DND-41 (cell line): Measurements from ENCODE around the gene XRCC6.

Source experiments
- ATAC-seq: fragments of 200-7000 bp; cut with Tn5 transposase; 3 replicates; pipeline ENCODE4 v1.9.1; 2021; ENCODE audit warnings: low read depth; ENCODE audit not compliant: insufficient read depth
- DNase-seq: peaks from one replicate; pipeline ENCODE4 v3.0.0-alpha.2; 2020
- H2AFZ ChIP-seq: 2 replicates; pipeline ENCODE4 v1.6.0; 2012; ENCODE audit warnings: low read depth, low read length
- H3K27ac ChIP-seq: 2 replicates; pipeline ENCODE4 v1.5.1; 2012; ENCODE audit warnings: low read length, inconsistent platforms
- H3K27me3 ChIP-seq: fragments of 200-600 bp; sonication (generic); 2 replicates; pipeline ENCODE4 v1.6.0; 2012; ENCODE audit warnings: low read length, mild to moderate bottlenecking, inconsistent platforms; ENCODE audit not compliant: insufficient read depth, poor library complexity
- H3K36me3 ChIP-seq: 2 replicates; pipeline ENCODE4 v1.5.1; 2012; ENCODE audit warnings: low read length, inconsistent platforms; ENCODE audit not compliant: insufficient read depth
- H3K4me1 ChIP-seq: 2 replicates; pipeline ENCODE4 v1.5.1; 2012; ENCODE audit warnings: mild to moderate bottlenecking, low read length; ENCODE audit not compliant: insufficient read depth
- H3K4me2 ChIP-seq: 2 replicates; pipeline ENCODE4 v1.6.0; 2012; ENCODE audit warnings: mild to moderate bottlenecking, moderate library complexity, low read length, inconsistent platforms; ENCODE audit not compliant: insufficient read depth
- H3K4me3 ChIP-seq, 2 experiments: fragments of 200-600 bp in 1 of 2; shearing (Covaris generic) in 1 of 2; 2 replicates each; pipeline ENCODE4 v1.5.1; 2012 to 2016; ENCODE audit warnings: inconsistent platforms in 2 of 2, low read length in 2 of 2, mild to moderate bottlenecking in 2 of 2, low read depth in 1 of 2, moderate library complexity in 1 of 2
- H3K79me2 ChIP-seq: 2 replicates; pipeline ENCODE4 v1.6.0; 2012; ENCODE audit warnings: low read length, inconsistent platforms; ENCODE audit not compliant: insufficient read depth
- H3K9ac ChIP-seq: 2 replicates; pipeline ENCODE4 v1.6.0; 2012; ENCODE audit warnings: low read depth, mild to moderate bottlenecking, inconsistent platforms, low read length, moderate library complexity
- H3K9me3 ChIP-seq: 2 replicates; pipeline ENCODE4 v1.5.1; 2012; ENCODE audit warnings: low read length, moderate library complexity, mild to moderate bottlenecking, inconsistent platforms; ENCODE audit not compliant: insufficient read depth, severe bottlenecking
- H4K20me1 ChIP-seq: 2 replicates; pipeline ENCODE4 v1.6.0; 2012; ENCODE audit warnings: low read length; ENCODE audit not compliant: insufficient read depth
- EZH2 ChIP-seq: IDR thresholded peaks from 3 replicates; pipeline ENCODE4 v1.6.1; 2012; ENCODE audit warnings: borderline replicate concordance, low read depth, mild to moderate bottlenecking, moderate library complexity, low read length, inconsistent platforms; ENCODE audit not compliant: severe bottlenecking
- TF ChIP-seq, protein P1 (sequence below): IDR thresholded peaks from 2 replicates; pipeline ENCODE4 v1.5.1; 2012; ENCODE audit warnings: borderline replicate concordance, low read length, moderate library complexity, mild to moderate bottlenecking; ENCODE audit not compliant: poor library complexity, severe bottlenecking; ENCODE audit errors: extremely low read depth

XRCC6 gene

DNA sequence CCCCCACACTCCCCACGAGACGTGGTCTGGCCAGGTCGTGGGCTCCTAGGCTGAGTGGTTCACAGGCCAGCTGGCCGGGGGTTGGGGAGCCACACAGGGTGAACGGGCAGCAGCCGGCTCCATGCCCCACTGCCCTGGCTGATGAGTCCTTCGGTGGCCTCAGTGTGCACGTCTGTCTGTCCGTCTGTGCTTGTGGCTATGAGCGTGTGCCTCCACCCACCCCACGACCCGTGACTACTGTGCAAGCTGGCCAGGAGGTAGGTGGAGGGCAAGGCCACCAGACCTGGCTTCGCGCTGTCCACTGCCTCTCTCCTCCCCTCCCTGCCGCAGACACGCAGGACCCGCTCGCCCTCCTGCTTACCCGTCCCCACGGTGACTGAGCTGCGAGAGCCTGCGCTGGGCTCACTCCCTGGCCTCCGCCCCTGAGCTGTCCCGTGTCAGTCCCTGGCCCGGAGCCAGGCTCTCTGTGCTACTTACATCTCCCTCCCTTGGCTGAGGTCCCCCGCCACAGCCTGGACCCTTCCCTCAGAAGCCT is 46.2 kb upstream of the XRCC6 start:
- Histone ChIP-seq H3K36me3 (peaks cover 25% of the 10 kb centered on the region), H3K4me1 (no peaks in the 10 kb centered on the region), H3K9ac (no peak overlapping the region), H3K27me3 (no peaks in the 10 kb centered on the region), H2AFZ (no peak overlapping the region), H3K27ac (no peak overlapping the region), H3K79me2 (no peaks in the 10 kb centered on the region), H3K4me2 (no peak overlapping the region), H3K9me3 (no peaks in the 10 kb centered on the region), H4K20me1 (0 out of 2 replicates have a peak, but pooled peaks cover 6% of the 10 kb centered on the region), H3K4me3 (no peak overlapping the region)
- ATAC-seq (no peak), DNase-seq (no peak)
- no peak for TF ChIP-seq EZH2
- TF ChIP-seq, protein P1, sequence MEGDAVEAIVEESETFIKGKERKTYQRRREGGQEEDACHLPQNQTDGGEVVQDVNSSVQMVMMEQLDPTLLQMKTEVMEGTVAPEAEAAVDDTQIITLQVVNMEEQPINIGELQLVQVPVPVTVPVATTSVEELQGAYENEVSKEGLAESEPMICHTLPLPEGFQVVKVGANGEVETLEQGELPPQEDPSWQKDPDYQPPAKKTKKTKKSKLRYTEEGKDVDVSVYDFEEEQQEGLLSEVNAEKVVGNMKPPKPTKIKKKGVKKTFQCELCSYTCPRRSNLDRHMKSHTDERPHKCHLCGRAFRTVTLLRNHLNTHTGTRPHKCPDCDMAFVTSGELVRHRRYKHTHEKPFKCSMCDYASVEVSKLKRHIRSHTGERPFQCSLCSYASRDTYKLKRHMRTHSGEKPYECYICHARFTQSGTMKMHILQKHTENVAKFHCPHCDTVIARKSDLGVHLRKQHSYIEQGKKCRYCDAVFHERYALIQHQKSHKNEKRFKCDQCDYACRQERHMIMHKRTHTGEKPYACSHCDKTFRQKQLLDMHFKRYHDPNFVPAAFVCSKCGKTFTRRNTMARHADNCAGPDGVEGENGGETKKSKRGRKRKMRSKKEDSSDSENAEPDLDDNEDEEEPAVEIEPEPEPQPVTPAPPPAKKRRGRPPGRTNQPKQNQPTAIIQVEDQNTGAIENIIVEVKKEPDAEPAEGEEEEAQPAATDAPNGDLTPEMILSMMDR = no peak

DNA sequence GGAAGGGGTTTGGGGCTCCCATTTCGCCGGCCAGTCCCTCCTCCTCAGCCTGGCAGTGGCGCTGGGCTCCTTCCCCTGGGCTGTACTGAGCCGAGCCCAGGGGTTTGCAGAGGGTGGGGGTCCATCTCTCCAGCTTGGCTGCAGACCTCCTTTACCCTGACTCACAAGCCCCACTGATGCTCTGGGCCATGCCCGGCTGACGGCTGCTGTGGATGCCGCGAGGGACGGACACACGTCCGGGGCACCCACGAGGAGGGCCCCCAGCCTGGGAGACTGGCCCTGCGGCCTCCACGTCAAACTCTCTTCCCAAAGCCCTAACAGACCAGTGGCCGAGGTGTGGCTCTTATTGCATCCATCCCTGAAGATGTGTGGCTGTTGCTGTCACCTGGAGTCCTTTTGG is 45.6 kb upstream of the XRCC6 start:
- Histone ChIP-seq H3K4me1 (no peaks in the 10 kb centered on the region), H4K20me1 (0 out of 2 replicates have a peak, but pooled peaks cover 6% of the 10 kb centered on the region), H3K27ac (no peak overlapping the region), H2AFZ (no peak overlapping the region), H3K36me3 (peaks cover 31% of the 10 kb centered on the region), H3K27me3 (no peaks in the 10 kb centered on the region), H3K9ac (no peak overlapping the region), H3K9me3 (no peaks in the 10 kb centered on the region), H3K4me2 (no peak overlapping the region), H3K79me2 (no peaks in the 10 kb centered on the region), H3K4me3 (no peak overlapping the region)
- TF ChIP-seq, protein P1 = no peak
- no peak for TF ChIP-seq EZH2
- DNase-seq (no peak), ATAC-seq (no peak)

DNA sequence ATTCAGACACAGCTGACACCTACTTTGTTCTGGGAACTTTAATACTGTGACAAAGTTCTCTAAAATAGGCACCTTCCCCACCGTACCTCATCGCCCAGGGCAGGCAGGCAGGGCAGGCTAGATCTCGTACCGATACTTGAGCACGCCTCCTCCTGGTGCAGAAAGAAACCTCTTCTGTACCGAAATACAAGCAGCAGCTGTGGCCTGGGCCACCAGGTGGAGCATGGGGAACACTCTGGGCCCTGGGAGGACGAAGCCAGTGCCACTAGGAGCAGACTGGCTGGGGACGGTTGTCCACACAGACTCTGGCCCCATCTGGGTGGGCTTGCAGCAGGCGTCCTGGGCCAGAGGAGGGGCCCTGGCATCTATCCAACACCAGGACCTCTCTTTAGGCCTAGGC is 44.2 kb upstream of the XRCC6 start:
- Histone ChIP-seq H3K79me2 (no peaks in the 10 kb centered on the region), H3K36me3 (peaks cover 31% of the 10 kb centered on the region), H3K4me2 (no peak overlapping the region), H3K9ac (no peak overlapping the region), H3K27ac (no peak overlapping the region), H3K9me3 (no peaks in the 10 kb centered on the region), H3K27me3 (no peaks in the 10 kb centered on the region), H3K4me1 (no peaks in the 10 kb centered on the region), H3K4me3 (no peak overlapping the region), H4K20me1 (0 out of 2 replicates have a peak, but pooled peaks cover 6% of the 10 kb centered on the region), H2AFZ (no peak overlapping the region)
- peak; percentile 85 for ATAC-seq
- DNase-seq = peak; percentile 46
- TF ChIP-seq, protein P1 = peak; percentile 73
- no peak for TF ChIP-seq EZH2

DNA sequence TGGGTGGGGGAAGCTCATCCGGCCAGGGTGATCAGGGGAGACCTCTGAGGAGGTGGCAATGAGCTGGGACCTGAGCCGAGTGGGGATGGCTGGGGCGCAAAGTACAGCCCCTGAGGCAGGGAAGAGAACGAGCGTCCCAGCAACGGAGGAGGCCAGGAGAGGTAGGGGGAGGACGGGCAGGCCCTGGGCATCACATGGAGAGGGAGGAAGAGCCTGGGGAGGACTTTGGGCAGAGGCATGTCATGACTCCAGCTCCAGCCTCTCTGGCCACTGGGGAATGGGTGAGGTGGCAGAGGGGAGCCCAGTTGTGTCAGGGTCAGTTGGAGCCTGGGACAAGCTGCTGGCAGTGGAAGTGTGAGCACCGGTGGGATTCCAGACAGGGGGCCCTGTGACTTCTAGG is 43.0 kb upstream of the XRCC6 start:
- no peak for TF ChIP-seq EZH2
- TF ChIP-seq, protein P1 = no peak
- Histone ChIP-seq H3K4me2 (no peak overlapping the region), H4K20me1 (0 out of 2 replicates have a peak, but pooled peaks cover 6% of the 10 kb centered on the region)

More for the DNA sequence above, 43.0 kb upstream of the XRCC6 start:
- Histone ChIP-seq H3K79me2 (no peaks in the 10 kb centered on the region), H3K9ac (no peak overlapping the region), H3K27me3 (no peaks in the 10 kb centered on the region), H3K36me3 (peaks cover 35% of the 10 kb centered on the region), H3K27ac (no peak overlapping the region), H3K9me3 (no peaks in the 10 kb centered on the region), H2AFZ (no peak overlapping the region), H3K4me1 (no peaks in the 10 kb centered on the region), H3K4me3 (no peak overlapping the region)
- no peak for DNase-seq
- no peak for ATAC-seq
